COR-L47 (cell line): ENCODE measurements around the gene OR9A2.

ENCODE experiments used
- DNase-seq: peaks from one replicate; lab custom pipeline; 2025; lab: John Stamatoyannopoulos, UW

The OR9A2 gene, protein sequence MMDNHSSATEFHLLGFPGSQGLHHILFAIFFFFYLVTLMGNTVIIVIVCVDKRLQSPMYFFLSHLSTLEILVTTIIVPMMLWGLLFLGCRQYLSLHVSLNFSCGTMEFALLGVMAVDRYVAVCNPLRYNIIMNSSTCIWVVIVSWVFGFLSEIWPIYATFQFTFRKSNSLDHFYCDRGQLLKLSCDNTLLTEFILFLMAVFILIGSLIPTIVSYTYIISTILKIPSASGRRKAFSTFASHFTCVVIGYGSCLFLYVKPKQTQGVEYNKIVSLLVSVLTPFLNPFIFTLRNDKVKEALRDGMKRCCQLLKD

DNA sequence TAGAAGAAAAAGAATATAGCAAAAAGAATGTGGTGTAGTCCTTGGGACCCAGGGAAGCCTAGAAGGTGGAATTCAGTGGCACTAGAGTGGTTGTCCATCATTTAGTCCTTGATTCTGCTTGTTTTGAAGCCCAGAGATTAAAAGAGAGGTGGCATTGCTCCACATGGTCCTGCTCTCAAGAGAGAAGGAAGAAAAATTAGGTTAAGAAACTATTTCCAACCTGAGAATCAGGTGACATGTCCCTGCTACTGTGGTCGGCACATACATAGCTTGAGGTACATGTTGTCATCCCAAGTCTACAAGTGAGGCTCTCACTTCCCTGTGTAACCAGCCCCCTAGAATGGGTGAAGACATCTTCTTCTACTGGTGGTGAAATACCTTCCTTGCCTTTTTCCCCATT lies at the start of gene OR9A2:
Gene OR9A2, minus strand, starts transcription at position 101 of the 400 bp plus-strand sequence. Its CDS starts 0 bp downstream, at position 101.
- no peak for DNase-seq

- no peak for DNase-seq
Observed at GRCh38 chr7:143074141-143074540, 47.2 kb upstream of the OR9A2 start.

DNA sequence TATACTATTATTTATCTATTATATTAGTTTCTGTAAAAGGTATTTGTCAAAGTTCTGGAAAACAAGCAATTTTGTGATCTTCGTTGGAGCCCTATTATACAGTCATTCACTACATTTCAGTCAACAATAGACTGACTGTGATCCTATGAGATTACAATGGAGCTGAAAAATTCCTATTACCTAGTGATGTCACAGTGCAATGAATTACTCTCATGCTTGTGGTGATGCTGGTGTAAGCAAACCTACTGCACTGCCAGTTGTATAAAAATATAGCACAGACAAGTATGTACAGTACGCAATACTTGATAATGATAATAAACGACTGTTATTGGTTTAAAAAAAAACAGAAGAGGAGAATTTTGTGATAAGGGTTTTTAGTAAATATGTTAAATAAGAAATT lies 46.6 kb upstream of the OR9A2 start:
- no peak for DNase-seq

DNA sequence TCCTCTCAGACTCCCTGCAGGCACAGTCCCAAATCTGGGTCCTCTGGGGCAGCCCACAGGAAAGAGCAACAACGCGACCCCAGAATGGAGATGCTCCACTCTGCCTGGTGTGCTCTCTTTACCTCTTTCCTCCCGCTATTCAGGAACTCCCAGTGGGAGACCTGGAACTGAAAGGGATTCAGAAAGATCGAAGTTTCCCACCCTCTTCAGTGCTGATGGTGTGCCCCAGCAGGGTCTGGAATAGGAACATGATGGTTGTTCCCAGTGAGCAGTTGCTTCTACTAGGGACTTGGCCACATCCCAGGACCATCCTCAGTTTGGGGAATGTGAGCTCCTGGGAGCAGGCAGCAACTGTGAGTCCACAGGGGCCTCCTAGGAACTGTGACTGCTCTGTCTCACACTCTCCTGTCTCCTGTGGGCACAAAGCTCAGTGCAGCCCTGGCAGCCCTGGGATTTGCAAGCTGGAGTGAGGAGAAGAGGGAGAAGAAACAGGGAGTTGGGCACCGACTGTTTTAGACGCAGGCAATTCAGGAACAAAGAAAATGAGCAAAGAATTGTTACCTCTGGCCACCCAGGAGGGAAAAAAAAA lies 43.1 kb upstream of the OR9A2 start:
- no peak for DNase-seq

DNA sequence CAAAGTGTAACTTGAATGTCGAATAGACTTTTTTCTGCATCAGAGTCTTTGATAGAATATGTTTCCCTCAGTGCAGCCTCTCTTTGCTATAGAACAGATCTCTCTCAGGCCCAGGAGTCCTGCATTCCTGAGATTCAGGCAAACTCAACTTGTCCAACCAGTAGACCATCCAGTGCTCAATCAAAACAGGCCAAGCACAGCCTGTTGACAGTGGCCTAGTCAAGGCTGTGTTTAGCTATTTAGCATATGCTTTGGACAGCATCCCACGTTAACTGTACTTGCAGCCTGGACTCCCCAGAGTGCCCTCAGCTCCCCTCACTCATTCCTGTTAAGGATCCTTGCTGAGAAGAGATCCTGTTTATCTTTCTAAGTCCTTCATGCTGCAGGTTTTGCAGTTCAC lies 41.5 kb upstream of the OR9A2 start:
- no peak for DNase-seq

- no peak for DNase-seq
Observed at GRCh38 chr7:143063741-143064140, 36.8 kb upstream of the OR9A2 start.

- DNase-seq: no peak
Observed at GRCh38 chr7:143055754-143056153, 28.8 kb upstream of the OR9A2 start.

- DNase-seq: no peak
Observed at GRCh38 chr7:143054621-143055020, 27.7 kb upstream of the OR9A2 start.

- DNase-seq: no peak
Observed at GRCh38 chr7:143052041-143052440, 25.1 kb upstream of the OR9A2 start, which contains the start of gene OR6V1. Gene OR6V1 (plus strand): TSS chr7:143052341. CDS start chr7:143052341, 0 bp downstream.

GRCh38 chr7:143050931-143051330 lies 24.0 kb upstream of the OR9A2 start:
- no peak for DNase-seq

DNA sequence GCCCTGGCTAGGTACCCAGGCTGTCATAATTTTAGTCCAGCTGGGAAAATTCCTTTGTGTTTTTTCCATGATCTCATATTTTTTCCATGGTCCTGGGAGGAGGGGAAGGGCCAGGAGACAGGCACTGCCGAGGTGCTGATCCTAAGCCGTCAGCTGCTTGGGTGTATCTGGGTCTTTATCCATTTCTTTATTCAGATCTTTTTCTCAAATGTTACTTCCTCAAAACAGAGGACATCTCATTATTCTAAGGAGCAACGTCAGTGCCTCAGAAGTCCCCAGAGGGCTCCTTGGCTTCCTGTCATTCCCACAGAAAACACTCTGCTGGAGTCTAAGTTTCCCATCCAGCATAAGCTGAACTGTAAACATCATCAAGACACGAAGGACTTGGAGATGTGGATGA lies 22.4 kb upstream of the OR9A2 start:
- no peak for DNase-seq

DNA sequence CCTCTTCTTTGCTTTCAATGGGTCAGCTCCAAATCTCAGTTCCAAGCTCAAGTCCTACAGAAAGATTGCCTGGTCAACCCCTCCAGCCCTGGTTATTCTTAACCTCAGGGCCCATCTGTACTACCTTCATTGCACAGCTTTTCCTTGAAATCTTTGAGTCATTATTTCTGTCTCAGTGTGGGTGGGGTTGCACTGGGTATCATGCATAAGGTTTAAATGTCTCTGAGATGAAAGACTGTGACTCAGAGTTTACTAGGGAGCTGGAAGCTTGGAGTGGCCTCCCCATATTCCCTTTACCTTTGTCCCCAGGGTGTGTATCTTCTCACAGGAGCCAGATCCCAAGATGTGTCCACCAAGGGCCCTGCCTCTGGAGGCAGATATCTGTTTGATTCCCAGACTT lies 21.9 kb upstream of the OR9A2 start:
- no peak for DNase-seq

- no peak for DNase-seq
Observed at GRCh38 chr7:143047326-143047725, 20.4 kb upstream of the OR9A2 start.

DNA sequence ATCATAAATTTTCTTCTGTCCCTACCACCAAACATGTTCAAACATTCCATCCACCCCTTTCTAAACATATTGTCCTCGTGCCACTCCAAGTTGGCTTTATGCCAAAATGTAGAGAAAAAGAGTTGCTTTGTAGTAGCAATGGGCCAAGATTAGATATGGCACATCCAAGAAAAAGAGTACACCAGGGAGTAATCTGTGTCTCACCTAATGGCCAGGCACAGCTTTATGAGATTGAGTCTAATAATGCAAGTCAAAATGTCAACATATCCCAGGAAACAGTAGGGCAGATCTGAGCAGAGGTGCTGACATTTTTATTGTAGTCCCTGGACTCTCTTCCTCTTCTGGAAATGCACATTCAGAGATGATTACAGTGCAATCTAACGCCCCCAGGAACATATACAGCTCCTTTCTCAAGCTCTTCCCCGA lies 19.5 kb upstream of the OR9A2 start:
- DNase-seq: no peak

- DNase-seq: no peak
Observed at GRCh38 chr7:143043391-143043790, 16.5 kb upstream of the OR9A2 start.

DNA sequence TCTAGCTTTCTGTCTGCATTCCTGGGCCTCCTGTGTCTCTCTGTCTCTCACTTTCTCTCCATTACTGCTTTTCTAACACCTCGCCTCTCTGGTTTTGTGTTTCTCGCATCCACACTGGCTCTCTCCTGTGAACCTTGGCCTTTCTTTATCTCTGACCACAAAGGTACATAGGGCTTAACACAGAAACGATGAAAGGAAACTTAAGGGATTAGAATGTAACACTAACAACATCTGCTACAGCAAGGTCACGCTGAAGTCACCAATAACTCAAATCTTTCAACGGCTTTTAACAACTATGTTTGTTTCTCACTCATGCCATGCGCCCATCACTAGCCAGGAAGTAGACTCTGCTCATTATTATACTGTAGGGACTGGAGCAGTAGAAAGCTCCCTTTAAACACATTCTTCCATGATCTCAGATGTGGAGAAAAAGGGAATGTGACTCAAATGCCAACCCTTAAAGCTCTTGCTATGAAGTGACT lies 15.9 kb upstream of the OR9A2 start:
- DNase-seq: no peak

DNA sequence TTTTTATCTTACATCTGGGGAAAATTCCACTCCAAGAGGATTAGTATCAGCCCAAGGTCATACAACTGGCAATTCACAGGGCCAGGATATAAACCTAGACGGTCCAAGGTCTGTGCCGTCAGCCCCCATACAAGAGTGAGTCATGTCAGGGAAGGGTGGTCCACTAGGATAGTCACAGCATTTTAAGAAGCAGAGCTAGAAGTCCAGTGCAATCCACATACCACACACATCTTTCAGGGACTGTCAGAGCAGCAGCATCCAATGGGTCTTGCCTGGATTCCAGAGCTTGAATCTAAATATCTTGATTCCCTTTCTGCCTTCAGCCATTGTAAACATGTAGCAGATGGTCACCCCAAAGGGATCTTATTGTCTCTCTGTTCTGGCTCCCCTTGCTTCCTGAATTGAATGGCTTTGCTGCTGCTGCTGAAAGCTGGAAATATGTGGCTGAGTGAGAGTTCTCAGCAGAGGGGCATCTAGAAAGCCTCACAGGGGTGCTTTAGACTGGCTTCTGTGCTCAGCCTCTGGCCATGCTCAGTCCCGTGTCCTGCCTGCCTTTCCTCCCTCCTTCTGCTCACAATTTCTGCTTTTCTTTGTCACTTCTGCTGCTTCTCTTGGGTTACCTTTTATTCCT lies 15.3 kb upstream of the OR9A2 start:
- no peak for DNase-seq

GRCh38 chr7:143041346-143041745 lies 14.4 kb upstream of the OR9A2 start:
- DNase-seq: no peak

- no peak for DNase-seq
Observed at GRCh38 chr7:143040209-143040715, 13.3 kb upstream of the OR9A2 start.

DNA sequence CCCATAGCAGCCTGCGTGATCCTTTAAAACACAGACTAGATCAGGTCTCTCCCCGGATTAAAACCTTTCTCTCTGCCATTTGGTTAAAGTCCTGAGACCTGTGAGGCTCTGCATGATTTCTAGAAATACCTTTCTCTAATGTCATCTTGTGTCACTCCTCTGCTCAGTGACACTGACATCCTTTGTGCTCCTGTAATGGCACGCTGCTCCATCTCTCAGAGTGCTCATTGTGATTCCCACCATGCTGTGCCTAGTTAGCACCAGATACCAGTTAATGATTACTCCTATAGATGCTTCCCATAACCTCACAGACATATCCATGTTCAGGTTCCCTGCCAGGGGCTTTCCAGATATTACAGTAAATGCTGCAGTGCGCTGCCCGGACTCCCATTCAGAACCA lies 11.7 kb upstream of the OR9A2 start:
- DNase-seq: no peak

GRCh38 chr7:143027683-143028082 lies 751 bp upstream of the OR9A2 start:
- no peak for DNase-seq

GRCh38 chr7:143025371-143025770 lies 1.6 kb downstream of the OR9A2 start:
- DNase-seq: no peak

DNA sequence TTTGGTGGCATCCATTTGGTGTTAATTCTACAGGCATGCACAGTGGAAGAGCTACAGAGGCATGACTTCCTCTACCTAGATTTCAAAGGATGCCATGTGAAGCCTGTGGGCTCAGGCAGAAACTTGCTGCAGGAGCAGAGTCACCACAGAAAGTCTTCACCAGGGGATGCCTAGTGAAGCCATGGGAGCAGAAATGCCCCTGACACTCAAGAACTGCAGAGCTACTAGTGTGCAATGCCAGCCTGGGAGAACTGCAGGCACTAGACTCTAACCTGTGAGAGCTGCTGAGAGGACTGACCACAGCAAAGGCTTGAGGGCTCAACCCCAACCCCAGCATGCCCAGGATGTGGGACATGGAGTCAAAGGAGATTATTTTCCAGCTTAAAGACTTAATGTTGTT lies 3.9 kb downstream of the OR9A2 start:
- no peak for DNase-seq
